HCT116 (cell line): ENCODE data around the gene TIE1. TPM values are rescaled to one million over a fixed set of nuclear protein-coding genes. Genes with fewer than 3 reads are reported as not detected.

Source experiments
- ATAC-seq: fragments of 200-7000 bp; cut with Tn5 transposase; 2 replicates; pipeline ENCODE4 v1.9.1; 2020; ENCODE audit warnings: mild to moderate bottlenecking, moderate library complexity
- BruUV-seq: library from RNA; stranded (reverse); fragments of 400-500 nt; replicated peaks from 2 replicates; lab custom pipeline; 2021; lab: Mats Ljungman, UMichigan
- CTCF ChIA-PET: fragments of 300-600 bp; sonication (Branson Sonifier 250); formaldehyde crosslinking; loops from one replicate; lab custom pipeline; 2021; ENCODE audit warnings: antibody characterized with exemption; lab: Charles Lee
- POLR2A ChIA-PET: fragments of 300-600, 350-600 bp; sonication (Branson Sonifier 250); formaldehyde crosslinking; loops from one replicate; lab custom pipeline; 2021; ENCODE audit warnings: antibody characterized with exemption; lab: Charles Lee
- RAD21 ChIA-PET, 2 experiments: fragments of 300-600 bp; sonication (Branson Sonifier 250); formaldehyde crosslinking; loops; one replicate each; lab custom pipeline; 2023; ENCODE audit warnings: low total read pairs in 2 of 2; ENCODE audit not compliant: uncharacterized antibody in 2 of 2, unreplicated experiment in 2 of 2, low non-redundant PET in 1 of 2; lab: Charles Lee
- DNase-seq: peaks from one replicate; pipeline ENCODE4 v3.0.0-alpha.2; 2010; ENCODE audit warnings: low read depth, low spot score
- H2AFZ ChIP-seq: fragments of 200-600 bp; shearing (Covaris generic), sonication (generic); 2 replicates; pipeline ENCODE4 v1.6.1; 2017; ENCODE audit warnings: low read depth, mixed run types, mixed read lengths, antibody characterized with exemption, low read length; ENCODE audit not compliant: poor library complexity, severe bottlenecking
- H3K27ac ChIP-seq: 2 replicates; pipeline ENCODE4 v1.5.1; 2012; ENCODE audit warnings: low read depth, low read length
- H3K27me3 ChIP-seq: fragments of 200-600 bp; sonication (generic); 2 replicates; pipeline ENCODE4 v1.6.1; 2016; ENCODE audit warnings: mixed run types, low read length, mixed read lengths; ENCODE audit not compliant: insufficient read depth
- H3K36me3 ChIP-seq, 2 experiments: fragments of 200-500 bp in 1 of 2; fragments of 200-600 bp in 1 of 2; sonication (Bioruptor generic) in 1 of 2; sonication (generic) in 1 of 2; 2 replicates each; pipeline versions ENCODE4 v1.5.1 to v1.6.1; 2014 to 2016; ENCODE audit warnings: low read length in 2 of 2, inconsistent platforms in 1 of 2, mixed read lengths in 1 of 2, mixed run types in 1 of 2; ENCODE audit not compliant: insufficient read depth in 2 of 2, control insufficient read depth in 1 of 2
- H3K4me1 ChIP-seq, 2 experiments: fragments of 200-600 bp in 1 of 2; sonication (generic) in 1 of 2; 2 replicates each; pipeline versions ENCODE4 v1.5.1 to v1.6.1; 2012 to 2017; ENCODE audit warnings: low read length in 2 of 2, inconsistent platforms in 1 of 2, mild to moderate bottlenecking in 1 of 2, mixed read lengths in 1 of 2, mixed run types in 1 of 2, moderate library complexity in 1 of 2; ENCODE audit not compliant: insufficient read depth in 2 of 2, control insufficient read depth in 1 of 2
- H3K4me2 ChIP-seq: fragments of 200-600 bp; sonication (generic); 2 replicates; pipeline ENCODE4 v1.6.1; 2017; ENCODE audit warnings: mixed run types, low read length, mixed read lengths
- H3K4me3 ChIP-seq, 2 experiments: fragments of 200-600 bp in 1 of 2; sonication (generic) in 1 of 2; replicated peaks in 1 of 2; 2 replicates each; pipeline ENCODE4 v1.5.1; 2011 to 2016; ENCODE audit warnings: low read length in 2 of 2, control low read depth in 1 of 2, low read depth in 1 of 2, mild to moderate bottlenecking in 1 of 2, mixed read lengths in 1 of 2, mixed run types in 1 of 2
- H3K79me2 ChIP-seq: fragments of 200-600 bp; sonication (generic); 2 replicates; pipeline ENCODE4 v1.6.1; 2017; ENCODE audit warnings: mild to moderate bottlenecking, mixed run types, low read length, moderate library complexity, mixed read lengths; ENCODE audit not compliant: insufficient read depth
- H3K9ac ChIP-seq: fragments of 200-600 bp; sonication (generic); 2 replicates; pipeline ENCODE4 v1.6.1; 2016; ENCODE audit warnings: low read length, mixed read lengths
- H3K9me2 ChIP-seq: fragments of 200-600 bp; sonication (generic), shearing (Covaris generic); 2 replicates; pipeline ENCODE4 v1.6.1; 2017; ENCODE audit warnings: mixed run types, mild to moderate bottlenecking, moderate library complexity; ENCODE audit not compliant: insufficient read depth
- H3K9me3 ChIP-seq, 2 experiments: fragments of 200-500 bp in 1 of 2; fragments of 200-600 bp in 1 of 2; sonication (Bioruptor generic) in 1 of 2; sonication (generic) in 1 of 2; 2 replicates each; pipeline ENCODE4 v1.6.1; 2014 to 2017; ENCODE audit warnings: low read length in 2 of 2, mixed read lengths in 2 of 2, inconsistent platforms in 1 of 2, low read depth in 1 of 2, mild to moderate bottlenecking in 1 of 2, mixed run types in 1 of 2, moderate library complexity in 1 of 2; ENCODE audit not compliant: control insufficient read depth in 1 of 2, insufficient read depth in 1 of 2
- H4K20me1 ChIP-seq: fragments of 200-600 bp; sonication (generic), shearing (Covaris generic); 2 replicates; pipeline ENCODE4 v1.6.1; 2017; ENCODE audit warnings: mixed run types, mild to moderate bottlenecking, moderate library complexity; ENCODE audit not compliant: insufficient read depth
- JUND ChIP-seq: IDR thresholded peaks from 2 replicates; pipeline ENCODE4 v1.6.1; 2012
- MAX ChIP-seq: IDR thresholded peaks from 2 replicates; pipeline ENCODE4 v1.6.1; 2012
- YY1 ChIP-seq: IDR thresholded peaks from 2 replicates; pipeline ENCODE4 v1.6.1; 2011; ENCODE audit warnings: low read length, low read depth, moderate library complexity, mild to moderate bottlenecking; ENCODE audit not compliant: insufficient replicate concordance; ENCODE audit errors: extremely low read depth
- ZNF274 ChIP-seq: fragments of 200-500 bp; sonication (Bioruptor generic); IDR thresholded peaks from 2 replicates; pipeline ENCODE4 v1.6.1; 2014; ENCODE audit warnings: mild to moderate bottlenecking, low read depth, low read length, inconsistent platforms
- intact Hi-C: fragments of 100-400 bp; cut with micrococcal nuclease; formaldehyde crosslinking; loops from 2 replicates; pipeline ENCODE4 v1.10.0; 2022
- total RNA-seq: library from RNA; stranded (reverse); gene quantifications from one replicate; pipeline ENCODE4 v1.2.1, GENCODE V29; 2021; ENCODE audit not compliant: unreplicated experiment

The TIE1 gene
- total RNA-seq, 1 experiment from 2014 or later: not detected

DNA sequence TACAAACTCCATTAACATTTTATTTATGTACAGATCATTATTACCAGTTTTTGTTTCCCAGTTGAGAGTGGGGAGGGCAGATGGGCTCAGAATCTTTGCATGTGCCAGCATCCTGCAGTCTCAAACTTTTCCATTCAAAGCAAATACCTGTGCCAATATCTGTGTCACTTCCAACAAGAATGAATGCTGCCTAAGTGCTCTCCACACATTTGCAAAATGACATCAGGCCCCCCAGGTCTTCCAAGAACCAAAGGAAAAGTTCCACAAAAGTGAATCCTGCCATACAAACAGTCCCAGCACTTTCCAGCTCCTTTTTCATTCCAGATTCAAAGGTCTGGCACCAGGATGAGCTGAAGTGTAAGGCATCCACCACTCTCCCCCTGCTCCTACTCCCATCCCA lies 1.7 kb upstream of the TIE1 start:
- TF ChIP-seq YY1 (no peak), ZNF274 (no peak)
- Histone ChIP-seq H3K27me3 (no peaks in the 10 kb centered on the region), H3K79me2 (no peaks in the 10 kb centered on the region), H3K27ac (no peak overlapping the region), H4K20me1 (no peaks in the 10 kb centered on the region), H3K4me3 (no peak overlapping the region), H2AFZ (no peak overlapping the region), H3K36me3 (no peaks in the 10 kb centered on the region), H3K9ac (no peak overlapping the region), H3K9me2 (no peaks in the 10 kb centered on the region), H3K4me2 (no peak overlapping the region), H3K4me1 (peaks cover 5 to 15% of the 10 kb centered on the region in 2 experiments; a peak in 3 of 4 replicates), H3K9me3 (no peaks in the 10 kb centered on the region)
- ChIA-PET CTCF (no interaction called here), POLR2A (no interaction called here), RAD21 (no interaction called here)
- ATAC-seq (no peak), DNase-seq (no peak)
- BruUV-seq: no TSS peak
- intact Hi-C loops: no loop called here

GRCh38 chr1:43302201-43302600 lies 1.4 kb downstream of the TIE1 start:
- Histone ChIP-seq H3K9ac (no peak overlapping the region), H3K9me3 (no peaks in the 10 kb centered on the region), H3K9me2 (no peaks in the 10 kb centered on the region), H4K20me1 (no peaks in the 10 kb centered on the region), H3K4me2 (no peak overlapping the region), H3K4me1 (peaks cover 0 to 7% of the 10 kb centered on the region in 2 experiments; a peak in 1 of 4 replicates), H3K27ac (no peak overlapping the region), H2AFZ (no peak overlapping the region), H3K79me2 (no peaks in the 10 kb centered on the region), H3K4me3 (no peak overlapping the region), H3K27me3 (no peaks in the 10 kb centered on the region), H3K36me3 (no peaks in the 10 kb centered on the region)
- ChIA-PET POLR2A (no interaction called here), CTCF (no interaction called here), RAD21 (no interaction called here)
- TF ChIP-seq JUND (no peak), MAX (no peak)
- ATAC-seq (no peak), DNase-seq (no peak)
- no TSS peak for BruUV-seq
- intact Hi-C loops: no loop called here
